NCI-H510A (cell line): ENCODE data around the gene PRG2.
A peak's percentile ranks its signal among the peaks of the same experiment; 100 is the strongest.

Experiments
- DNase-seq: peaks from one replicate; lab custom pipeline; 2025; lab: John Stamatoyannopoulos, UW

The PRG2 gene, protein sequence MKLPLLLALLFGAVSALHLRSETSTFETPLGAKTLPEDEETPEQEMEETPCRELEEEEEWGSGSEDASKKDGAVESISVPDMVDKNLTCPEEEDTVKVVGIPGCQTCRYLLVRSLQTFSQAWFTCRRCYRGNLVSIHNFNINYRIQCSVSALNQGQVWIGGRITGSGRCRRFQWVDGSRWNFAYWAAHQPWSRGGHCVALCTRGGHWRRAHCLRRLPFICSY

GRCh38 chr11:57390535-57390934, at the start of gene PRG2:
TSS of gene PRG2 (minus strand) at chr11:57390650. CDS start at chr11:57389944, 706 bp downstream.
- no peak for DNase-seq

GRCh38 chr11:57439786-57440185, 49.3 kb upstream of the PRG2 start:
- DNase-seq: no peak

GRCh38 chr11:57438345-57439285, 48.2 kb upstream of the PRG2 start:
- no peak for DNase-seq

DNA sequence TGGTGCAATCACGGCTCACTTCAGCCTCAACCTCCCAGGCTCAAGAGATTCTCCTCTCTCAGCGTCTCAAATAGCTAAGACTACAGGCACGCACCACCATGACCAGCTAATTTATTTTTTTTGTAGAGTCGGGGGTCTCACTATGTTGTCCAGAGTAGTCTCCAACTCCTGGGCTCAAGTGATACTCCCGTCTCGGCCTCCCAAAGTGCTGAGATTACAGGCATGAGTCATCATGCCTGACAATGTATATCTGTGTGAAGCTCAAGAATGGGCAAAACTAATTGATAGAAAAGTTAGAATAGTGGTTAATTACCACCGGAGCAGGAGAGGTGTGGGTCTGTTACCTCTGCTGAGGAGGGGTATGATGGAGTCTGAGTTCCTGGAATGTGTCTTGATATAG, 45.6 kb upstream of the PRG2 start:
- DNase-seq: no peak

- no peak for DNase-seq
Measured at GRCh38 chr11:57434640-57435546, 44.4 kb upstream of the PRG2 start.

- no peak for DNase-seq
Measured at GRCh38 chr11:57432714-57433163, 42.3 kb upstream of the PRG2 start.

DNA sequence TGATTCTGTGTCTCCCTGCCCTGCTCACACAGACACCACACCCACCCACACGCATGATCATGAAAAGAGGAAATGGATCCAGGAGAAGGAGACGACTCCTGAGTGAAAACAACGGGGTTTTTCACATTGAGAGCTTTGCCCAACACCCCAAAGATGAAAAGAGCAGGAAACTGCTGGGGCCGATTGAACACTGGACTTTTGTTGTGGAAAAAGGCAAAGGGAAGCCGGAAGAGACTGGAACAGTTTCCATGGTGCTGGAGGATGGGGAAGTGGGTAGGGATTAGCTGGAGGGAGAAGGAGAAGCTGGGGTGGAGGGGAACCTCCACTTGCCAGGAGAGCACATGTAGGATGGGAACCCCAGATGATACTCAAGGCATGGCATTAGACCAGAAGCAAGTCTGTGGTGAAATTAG, 41.7 kb upstream of the PRG2 start:
- no peak for DNase-seq

DNA sequence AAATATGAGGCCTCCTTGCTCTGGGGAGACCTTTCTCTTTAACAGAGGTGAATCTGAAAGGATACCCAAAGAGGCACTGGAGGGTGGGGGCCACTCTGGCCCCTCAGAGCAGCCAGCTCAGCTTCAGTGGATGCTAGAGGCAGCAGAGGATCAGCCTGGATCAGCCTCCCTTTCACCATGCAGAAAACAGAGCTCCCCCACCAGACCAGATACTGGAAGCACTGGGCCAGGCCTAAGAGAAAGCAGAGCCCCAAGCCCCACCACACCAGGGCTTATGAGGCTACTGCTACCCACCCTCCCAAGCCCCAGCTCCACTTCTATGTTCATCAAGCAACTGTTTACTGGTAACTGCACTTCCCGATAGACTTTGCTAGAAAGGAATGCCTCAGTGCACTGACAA, 40.5 kb upstream of the PRG2 start:
- DNase-seq: no peak

DNA sequence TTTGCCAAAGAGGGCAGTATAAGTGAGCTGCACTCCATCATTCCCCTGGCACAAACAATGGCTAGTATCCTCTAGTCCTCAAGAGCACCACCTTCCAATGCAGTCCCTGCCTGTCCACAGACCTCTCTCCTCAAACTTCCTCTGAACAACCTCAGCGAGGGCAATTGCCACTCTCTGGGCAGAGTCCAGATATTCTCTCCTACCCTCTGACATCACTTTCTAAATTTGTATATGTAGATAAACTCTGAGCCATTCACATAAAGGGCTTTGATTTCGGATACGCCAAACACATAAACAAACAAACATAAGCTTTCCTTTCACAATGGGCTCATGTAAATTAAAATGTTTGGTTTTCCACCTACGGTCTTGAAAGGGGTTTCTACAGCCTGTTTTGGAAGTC, 39.5 kb upstream of the PRG2 start:
- DNase-seq: no peak

DNA sequence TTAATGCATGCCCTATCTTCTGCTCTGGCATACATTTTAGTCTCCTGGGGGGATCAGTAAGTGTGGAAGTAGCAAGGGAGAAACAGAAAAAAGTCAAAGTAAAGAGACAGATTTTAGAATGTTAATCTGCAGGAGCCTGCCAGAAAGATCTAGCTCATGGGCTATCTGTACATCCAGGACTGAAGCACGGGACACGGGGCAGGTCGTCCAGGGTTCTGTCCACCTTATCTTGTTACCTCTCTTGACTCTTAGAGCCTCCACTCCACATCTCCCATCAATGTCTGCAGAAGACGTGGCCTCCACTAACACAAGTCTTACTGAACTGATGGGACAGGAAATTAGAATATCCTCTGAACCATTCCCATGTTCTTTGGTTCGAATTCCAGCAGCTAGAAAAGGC, 38.2 kb upstream of the PRG2 start:
- DNase-seq: no peak

GRCh38 chr11:57427727-57428082, 37.3 kb upstream of the PRG2 start:
- DNase-seq: no peak

GRCh38 chr11:57426929-57427726, 36.7 kb upstream of the PRG2 start, which contains the start of gene SLC43A3:
TSS of gene SLC43A3 (minus strand) at chr11:57427121. CDS start at chr11:57426172, 949 bp downstream.
- no peak for DNase-seq

GRCh38 chr11:57426439-57426928, 36.0 kb upstream of the PRG2 start:
- DNase-seq: peak; percentile 30

GRCh38 chr11:57425565-57426438, 35.4 kb upstream of the PRG2 start:
- no peak for DNase-seq

DNA sequence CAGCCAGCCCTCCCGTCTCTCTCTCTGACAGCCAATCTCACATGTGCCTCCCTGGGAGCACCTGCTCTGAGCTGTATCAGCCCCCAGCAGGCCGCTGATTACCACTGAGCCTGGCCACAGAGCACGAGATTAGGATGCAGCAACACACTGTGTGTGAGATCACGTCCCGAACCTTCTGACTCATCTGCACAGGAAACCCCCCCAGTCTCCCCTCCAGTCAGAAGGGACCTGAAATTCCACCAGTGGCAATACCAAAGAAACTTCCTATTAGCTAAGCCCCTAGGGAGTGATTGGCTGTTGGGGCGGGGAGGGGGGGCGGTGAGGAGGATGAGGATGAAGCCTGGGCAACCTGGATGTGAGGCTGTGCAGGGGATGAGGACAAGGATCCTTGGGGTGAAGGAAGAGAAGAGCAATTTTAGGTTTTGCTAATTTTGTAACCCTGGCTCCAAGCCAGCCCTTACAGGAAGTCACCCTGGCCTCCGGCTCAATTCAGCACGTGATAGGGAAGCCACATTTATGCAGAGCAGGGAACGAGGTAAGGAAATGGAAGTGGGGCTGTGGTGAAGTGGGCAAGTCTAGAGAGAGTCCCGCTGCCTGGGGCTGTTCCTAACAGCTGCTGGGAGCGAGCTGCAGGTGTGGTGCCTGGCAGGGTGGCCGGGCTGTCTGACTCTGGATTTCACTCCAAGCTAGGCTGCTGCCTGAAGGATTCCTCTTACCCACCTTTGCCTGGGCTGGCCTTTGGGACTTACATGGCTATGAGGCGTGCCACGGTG, 34.5 kb upstream of the PRG2 start:
- DNase-seq: peak; percentile 29

DNA sequence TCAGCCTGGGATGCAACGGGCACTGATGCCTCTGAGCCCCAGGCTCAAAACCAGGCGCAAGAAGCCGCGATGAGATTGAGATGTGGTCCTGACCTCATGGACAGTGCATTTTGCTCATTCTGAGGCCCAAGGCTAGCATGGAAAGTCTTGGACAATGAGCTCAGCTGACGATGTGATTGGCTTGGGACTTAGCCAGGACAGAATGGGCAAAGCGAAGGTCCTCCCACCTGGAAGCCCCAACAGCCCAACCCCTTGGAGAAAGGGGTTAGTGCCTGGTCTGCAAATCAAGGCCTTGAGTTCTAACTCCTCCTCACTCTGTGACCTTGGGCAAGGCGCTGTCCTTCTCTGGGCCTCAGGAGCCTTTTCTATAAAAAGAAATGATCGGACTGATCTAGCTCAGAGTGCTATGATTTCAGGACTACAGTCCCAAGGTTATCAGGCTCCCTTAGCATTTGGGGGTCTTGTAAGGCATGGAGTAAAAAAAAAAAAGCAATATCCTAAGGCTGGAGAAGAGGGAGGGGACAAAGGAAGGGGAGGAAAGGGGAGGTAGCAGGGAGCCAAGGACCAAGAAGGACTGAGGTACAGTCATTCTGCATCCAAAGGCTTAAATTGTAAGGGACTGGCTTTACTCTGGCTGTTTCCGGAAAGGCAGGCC, 33.8 kb upstream of the PRG2 start:
- DNase-seq: no peak

GRCh38 chr11:57422669-57423068, 32.2 kb upstream of the PRG2 start:
- DNase-seq: no peak

- no peak for DNase-seq
Measured at GRCh38 chr11:57421805-57422204, 31.4 kb upstream of the PRG2 start.

- no peak for DNase-seq
Measured at GRCh38 chr11:57421066-57421465, 30.6 kb upstream of the PRG2 start.
